Mononuclear cell (primary cell): ENCODE data around the gene OR4D9. TPM values are rescaled to one million over a fixed set of nuclear protein-coding genes. Genes with fewer than 3 reads are reported as not detected.
"Not testable (repeated sequence)": the region's sequence is repeated elsewhere in the genome, so short reads cannot be mapped to it uniquely, and the experiment has no call there.

Experiments used
- H3K27me3 ChIP-seq: 2 replicates; pipeline ENCODE4 v1.6.0; 2011; ENCODE audit warnings: low read length, control low read depth; ENCODE audit not compliant: insufficient read depth
- H3K4me1 ChIP-seq: 2 replicates; pipeline ENCODE4 v1.5.1; 2011; ENCODE audit warnings: mild to moderate bottlenecking, low read length, control low read depth; ENCODE audit not compliant: insufficient read depth
- H3K4me3 ChIP-seq: 2 replicates; pipeline ENCODE4 v1.5.1; 2011; ENCODE audit warnings: mild to moderate bottlenecking, low read length, moderate library complexity
- H3K9me3 ChIP-seq: 2 replicates; pipeline ENCODE4 v1.5.1; 2011; ENCODE audit warnings: low read depth, mild to moderate bottlenecking, control low read depth, low read length
- total RNA-seq: library from RNA; depleted of rRNA; stranded (reverse); fragments of >200 nt; gene quantifications from one replicate; pipeline ENCODE4 v1.2.3, GENCODE V29; 2012

The OR4D9 gene
- total RNA-seq, 1 donor = under 0.01 TPM

- H3K4me1 ChIP-seq, H3K27me3 ChIP-seq, H3K4me3 ChIP-seq, H3K9me3 ChIP-seq: not testable (repeated sequence)
Measured at GRCh38 chr11:59543713-59544112, 32.4 kb downstream of the OR4D9 start.

GRCh38 chr11:59544869-59545178, 33.5 kb downstream of the OR4D9 start:
- no peak overlapping the region for H3K4me3 ChIP-seq
- H3K4me1 ChIP-seq = peaks cover 4% of the 10 kb centered on the region
- no peaks in the 10 kb centered on the region for H3K27me3 ChIP-seq
- no peaks in the 10 kb centered on the region for H3K9me3 ChIP-seq

- Histone ChIP-seq H3K27me3 (no peaks in the 10 kb centered on the region), H3K9me3 (no peaks in the 10 kb centered on the region), H3K4me3 (no peak overlapping the region)
Measured at GRCh38 chr11:59545179-59546020, 34.1 kb downstream of the OR4D9 start.

GRCh38 chr11:59547605-59548308, 36.4 kb downstream of the OR4D9 start:
- peaks cover 25% of the 10 kb centered on the region for H3K4me1 ChIP-seq
- H3K27me3 ChIP-seq, H3K9me3 ChIP-seq, H3K4me3 ChIP-seq: not testable (repeated sequence)

More at GRCh38 chr11:59545179-59546020, 34.1 kb downstream of the OR4D9 start:
- H3K4me1 ChIP-seq = peaks cover 10% of the 10 kb centered on the region

GRCh38 chr11:59548309-59548656, 36.9 kb downstream of the OR4D9 start:
- Histone ChIP-seq H3K4me1 (peaks cover 25% of the 10 kb centered on the region), H3K4me3 (no peak overlapping the region), H3K9me3 (no peaks in the 10 kb centered on the region), H3K27me3 (no peaks in the 10 kb centered on the region)

- H3K27me3 ChIP-seq = peaks cover 1% of the 10 kb centered on the region
- H3K9me3 ChIP-seq = no peaks in the 10 kb centered on the region
- H3K4me3 ChIP-seq = peak overlapping the region; percentile 51
- peaks cover 25% of the 10 kb centered on the region for H3K4me1 ChIP-seq
Measured at GRCh38 chr11:59550368-59550841, 39.1 kb downstream of the OR4D9 start.

GRCh38 chr11:59550842-59551658, 39.7 kb downstream of the OR4D9 start:
- Histone ChIP-seq H3K9me3 (no peaks in the 10 kb centered on the region), H3K4me3 (peak overlapping the region; percentile 51), H3K27me3 (peaks cover 7% of the 10 kb centered on the region), H3K4me1 (peaks cover 30% of the 10 kb centered on the region)

GRCh38 chr11:59551659-59552521, 40.6 kb downstream of the OR4D9 start:
- Histone ChIP-seq H3K9me3 (no peaks in the 10 kb centered on the region), H3K27me3 (peaks cover 8% of the 10 kb centered on the region), H3K4me3 (peak overlapping the region; percentile 51), H3K4me1 (peaks cover 39% of the 10 kb centered on the region)

- Histone ChIP-seq H3K9me3 (no peaks in the 10 kb centered on the region), H3K4me3 (no peak overlapping the region), H3K27me3 (peaks cover 13% of the 10 kb centered on the region), H3K4me1 (peaks cover 48% of the 10 kb centered on the region)
Measured at GRCh38 chr11:59552844-59553243, 41.5 kb downstream of the OR4D9 start.

GRCh38 chr11:59553323-59553722, 42.0 kb downstream of the OR4D9 start:
- Histone ChIP-seq H3K9me3 (no peaks in the 10 kb centered on the region), H3K4me1 (peaks cover 53% of the 10 kb centered on the region)

GRCh38 chr11:59555601-59556114, 44.3 kb downstream of the OR4D9 start:
- Histone ChIP-seq H3K27me3 (peaks cover 13% of the 10 kb centered on the region), H3K4me3 (no peak overlapping the region), H3K9me3 (no peaks in the 10 kb centered on the region), H3K4me1 (peaks cover 51% of the 10 kb centered on the region)

More at GRCh38 chr11:59553323-59553722, 42.0 kb downstream of the OR4D9 start:
- no peak overlapping the region for H3K4me3 ChIP-seq
- peaks cover 13% of the 10 kb centered on the region for H3K27me3 ChIP-seq

GRCh38 chr11:59556115-59556916, 45.0 kb downstream of the OR4D9 start:
- H3K4me1 ChIP-seq = peaks cover 49% of the 10 kb centered on the region
- H3K4me3 ChIP-seq = no peak overlapping the region

GRCh38 chr11:59556917-59557348, 45.6 kb downstream of the OR4D9 start:
- Histone ChIP-seq H3K4me1 (peaks cover 48% of the 10 kb centered on the region), H3K27me3 (peaks cover 13% of the 10 kb centered on the region), H3K4me3 (no peak overlapping the region), H3K9me3 (no peaks in the 10 kb centered on the region)

More at GRCh38 chr11:59556115-59556916, 45.0 kb downstream of the OR4D9 start:
- Histone ChIP-seq H3K27me3 (peaks cover 13% of the 10 kb centered on the region), H3K9me3 (no peaks in the 10 kb centered on the region)
